Activated naive CD8-positive, alpha-beta T cell treated with anti-CD3 and anti-CD28 coated beads, Interleukin-2, amount 50 U/mL, for 24 hours (primary cell): ENCODE data around the gene HOMER2.
"Not testable (repeated sequence)": the region's sequence is repeated elsewhere in the genome, so short reads cannot be mapped to it uniquely, and the experiment has no call there.

Experiments used
- ATAC-seq: fragments of 150-1000 bp; cut with Tn5 transposase; one replicate; pipeline ENCODE4 v1.10.0; 2021
- DNase-seq: peaks from one replicate; pipeline ENCODE4 v3.0.0; 2021
- H3K27ac Mint-ChIP-seq: one replicate; pipeline ENCODE4 v1.8.0; 2021; ENCODE audit warnings: mild to moderate bottlenecking, mixed read lengths
- H3K27me3 Mint-ChIP-seq: one replicate; pipeline ENCODE4 v1.8.0; 2021; ENCODE audit warnings: mixed read lengths
- H3K36me3 Mint-ChIP-seq: one replicate; pipeline ENCODE4 v1.8.0; 2021; ENCODE audit warnings: low read depth, mixed read lengths
- H3K4me1 Mint-ChIP-seq: one replicate; pipeline ENCODE4 v1.8.0; 2021; ENCODE audit warnings: mixed read lengths
- H3K4me3 Mint-ChIP-seq: one replicate; pipeline ENCODE4 v1.8.0; 2021; ENCODE audit warnings: mild to moderate bottlenecking, moderate library complexity, mixed read lengths
- H3K9me3 Mint-ChIP-seq: one replicate; pipeline ENCODE4 v1.8.0; 2021; ENCODE audit warnings: mixed read lengths

The HOMER2 gene

GRCh38 chr15:82904574-82904973 is 47.9 kb downstream of the HOMER2 start:
- H3K27ac Mint-ChIP-seq: no peak overlapping the region
- peaks cover 2% of the 10 kb centered on the region for H3K4me1 Mint-ChIP-seq
- DNase-seq (no peak), ATAC-seq (no peak)
- peaks cover 8% of the 10 kb centered on the region for H3K36me3 Mint-ChIP-seq
- H3K9me3 Mint-ChIP-seq: peaks cover 30% of the 10 kb centered on the region
- H3K27me3 Mint-ChIP-seq: peaks cover 2% of the 10 kb centered on the region
- H3K4me3 Mint-ChIP-seq: no peak overlapping the region

- Mint-ChIP-seq H3K27ac (no peak overlapping the region), H3K4me1 (peaks cover 2% of the 10 kb centered on the region), H3K36me3 (no peaks in the 10 kb centered on the region), H3K9me3 (peaks cover 20% of the 10 kb centered on the region), H3K4me3 (no peak overlapping the region), H3K27me3 (peaks cover 2% of the 10 kb centered on the region)
- DNase-seq: no peak
- no peak for ATAC-seq
These were observed 49.0 kb downstream of the HOMER2 start for GRCh38 chr15:82903511-82903910.

DNA sequence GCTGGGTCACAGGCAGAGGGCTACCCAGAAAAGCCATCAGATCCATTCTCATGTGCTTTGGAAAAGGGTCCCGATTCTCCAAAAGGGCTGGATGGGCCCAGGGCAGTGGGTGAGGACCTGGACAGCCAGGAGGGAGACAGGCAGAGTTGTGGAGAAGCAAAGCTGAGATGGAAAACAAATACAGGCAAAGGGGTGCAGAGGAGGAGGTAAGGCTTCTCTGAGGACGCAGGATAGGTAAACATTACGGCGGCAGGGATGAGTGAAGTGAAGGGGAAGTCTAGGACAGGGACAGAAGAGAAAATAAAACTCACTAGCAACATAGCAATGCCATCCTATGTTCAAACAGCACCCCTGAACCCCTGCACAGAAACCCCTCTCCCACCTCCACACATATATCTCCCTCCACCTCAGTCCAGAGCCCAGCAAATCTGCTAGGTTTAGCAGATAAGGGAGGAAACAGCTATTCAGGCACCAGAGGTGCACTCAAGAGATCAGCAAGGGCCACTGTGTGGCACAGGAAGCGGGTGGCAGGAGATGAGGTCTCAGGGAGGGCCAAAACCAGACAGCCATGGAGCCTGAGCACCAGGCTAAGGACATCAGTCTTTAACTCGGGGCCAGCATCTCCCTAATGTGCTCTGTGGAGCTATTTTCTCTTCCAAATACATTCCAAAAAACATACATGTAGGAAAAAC is 51.3 kb downstream of the HOMER2 start:
- Mint-ChIP-seq H3K4me1 (peaks cover 2% of the 10 kb centered on the region), H3K27ac (no peak overlapping the region)
- ATAC-seq: no peak

DNA sequence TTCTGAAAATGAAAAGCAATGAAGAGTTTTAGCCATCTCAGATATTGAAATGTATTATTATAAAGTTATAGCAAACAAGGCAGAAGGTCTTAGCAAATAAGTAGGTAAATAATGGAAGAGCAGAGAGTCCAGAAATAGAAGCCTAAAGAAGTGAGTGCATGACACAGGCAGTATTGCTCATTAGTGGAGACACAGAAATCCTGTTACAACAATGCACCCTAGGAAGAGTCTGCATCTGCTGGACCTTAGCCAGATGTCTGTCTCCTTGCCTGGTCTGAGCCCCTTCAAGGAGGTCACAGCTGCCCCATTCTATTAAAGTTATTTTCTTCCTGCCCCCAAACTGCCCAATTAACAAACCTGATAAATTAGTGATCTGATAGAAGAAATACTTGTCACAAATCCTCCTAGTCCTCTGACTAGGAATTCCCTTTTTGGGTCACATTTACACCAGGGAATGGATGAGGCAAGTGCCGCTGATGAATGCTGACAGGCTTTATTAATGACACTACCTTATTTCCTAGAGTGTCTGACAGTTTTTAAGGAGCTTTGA is 51.9 kb downstream of the HOMER2 start:
- Mint-ChIP-seq H3K9me3 (no peaks in the 10 kb centered on the region), H3K36me3 (no peaks in the 10 kb centered on the region), H3K27ac (no peak overlapping the region), H3K27me3 (no peaks in the 10 kb centered on the region), H3K4me1 (peaks cover 2% of the 10 kb centered on the region), H3K4me3 (no peak overlapping the region)
- ATAC-seq (no peak), DNase-seq (no peak)

More for the DNA sequence above, 51.3 kb downstream of the HOMER2 start:
- H3K36me3 Mint-ChIP-seq: no peaks in the 10 kb centered on the region
- DNase-seq: no peak
- H3K9me3 Mint-ChIP-seq: no peaks in the 10 kb centered on the region
- no peaks in the 10 kb centered on the region for H3K27me3 Mint-ChIP-seq
- no peak overlapping the region for H3K4me3 Mint-ChIP-seq

DNA sequence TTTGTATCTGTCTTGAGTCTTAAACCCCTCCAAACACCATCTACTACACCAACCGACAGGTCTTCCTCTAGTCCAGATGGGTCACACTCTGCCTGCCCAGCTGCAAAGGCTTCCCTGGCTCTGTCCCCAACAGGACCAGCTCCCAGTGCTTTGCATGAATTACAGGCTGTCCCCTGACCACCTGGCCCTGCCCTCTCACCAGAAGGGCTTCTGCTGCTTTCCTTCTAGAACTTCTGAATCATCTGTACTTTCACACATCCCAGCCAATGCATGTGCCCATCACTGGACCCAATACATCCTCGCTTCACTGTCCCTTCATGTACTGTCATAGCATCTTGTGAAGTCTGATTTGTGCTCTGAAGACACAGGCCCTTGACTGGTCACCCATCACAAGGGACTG is 53.6 kb downstream of the HOMER2 start:
- H3K27me3 Mint-ChIP-seq: no peaks in the 10 kb centered on the region
- ATAC-seq (no peak), DNase-seq (no peak)
- H3K9me3 Mint-ChIP-seq: no peaks in the 10 kb centered on the region
- H3K4me1 Mint-ChIP-seq: no peaks in the 10 kb centered on the region
- no peaks in the 10 kb centered on the region for H3K36me3 Mint-ChIP-seq
- H3K27ac Mint-ChIP-seq: no peak overlapping the region
- H3K4me3 Mint-ChIP-seq: no peak overlapping the region

DNA sequence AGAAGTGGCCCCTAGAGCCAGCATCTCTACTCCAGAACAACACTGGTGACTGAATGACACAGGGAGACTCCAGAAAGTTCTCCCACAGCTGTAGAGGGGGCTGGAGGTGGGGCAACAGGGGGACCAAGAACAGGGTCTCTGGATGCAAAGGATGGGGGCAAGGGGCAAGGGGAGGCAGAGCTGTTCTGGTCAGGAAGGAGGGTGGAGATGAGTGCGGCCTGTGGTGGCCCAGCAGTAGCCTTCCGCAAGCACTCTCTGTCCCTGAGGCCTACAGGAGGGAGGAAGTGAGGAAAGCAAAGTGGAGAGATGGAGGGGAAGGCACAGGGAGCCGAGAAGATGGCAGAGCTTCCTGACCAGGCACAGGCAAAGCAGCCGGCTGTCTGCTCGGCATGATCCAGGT is 56.5 kb downstream of the HOMER2 start:
- Mint-ChIP-seq H3K4me1 (no peaks in the 10 kb centered on the region), H3K9me3 (no peaks in the 10 kb centered on the region), H3K36me3 (no peaks in the 10 kb centered on the region), H3K27me3 (no peaks in the 10 kb centered on the region), H3K27ac (no peak overlapping the region), H3K4me3 (no peak overlapping the region)
- ATAC-seq: no peak
- DNase-seq: no peak

- H3K4me3 Mint-ChIP-seq: no peak overlapping the region
- no peaks in the 10 kb centered on the region for H3K27me3 Mint-ChIP-seq
- DNase-seq (no peak), ATAC-seq (no peak)
- no peak overlapping the region for H3K27ac Mint-ChIP-seq
- H3K36me3 Mint-ChIP-seq: no peaks in the 10 kb centered on the region
- no peaks in the 10 kb centered on the region for H3K9me3 Mint-ChIP-seq
- no peaks in the 10 kb centered on the region for H3K4me1 Mint-ChIP-seq
These were observed 57.5 kb downstream of the HOMER2 start for GRCh38 chr15:82894971-82895520.

- H3K36me3 Mint-ChIP-seq, H3K27me3 Mint-ChIP-seq, ATAC-seq, H3K4me1 Mint-ChIP-seq, H3K4me3 Mint-ChIP-seq, H3K27ac Mint-ChIP-seq, DNase-seq, H3K9me3 Mint-ChIP-seq: not testable (repeated sequence)
These were observed 59.0 kb downstream of the HOMER2 start for GRCh38 chr15:82893473-82893872.

GRCh38 chr15:82892573-82892972 is 59.9 kb downstream of the HOMER2 start:
- ATAC-seq: no peak
- no peaks in the 10 kb centered on the region for H3K4me1 Mint-ChIP-seq
- H3K36me3 Mint-ChIP-seq: no peaks in the 10 kb centered on the region
- H3K27me3 Mint-ChIP-seq: no peaks in the 10 kb centered on the region
- H3K9me3 Mint-ChIP-seq: no peaks in the 10 kb centered on the region
- H3K4me3 Mint-ChIP-seq: no peak overlapping the region
- no peak for DNase-seq
- H3K27ac Mint-ChIP-seq: no peak overlapping the region

- DNase-seq: no peak
- H3K27ac Mint-ChIP-seq: no peak overlapping the region
- H3K4me3 Mint-ChIP-seq: no peak overlapping the region
- H3K4me1 Mint-ChIP-seq: no peaks in the 10 kb centered on the region
- H3K9me3 Mint-ChIP-seq: no peaks in the 10 kb centered on the region
- H3K27me3 Mint-ChIP-seq: no peaks in the 10 kb centered on the region
- ATAC-seq: no peak
- no peaks in the 10 kb centered on the region for H3K36me3 Mint-ChIP-seq
These were observed 61.5 kb downstream of the HOMER2 start for GRCh38 chr15:82890995-82891390.

- Mint-ChIP-seq H3K4me1 (no peaks in the 10 kb centered on the region), H3K4me3 (no peak overlapping the region), H3K27ac (no peak overlapping the region), H3K36me3 (no peaks in the 10 kb centered on the region), H3K9me3 (no peaks in the 10 kb centered on the region), H3K27me3 (no peaks in the 10 kb centered on the region)
- DNase-seq: no peak
- no peak for ATAC-seq
These were observed 62.1 kb downstream of the HOMER2 start for GRCh38 chr15:82890338-82890994.

- no peaks in the 10 kb centered on the region for H3K4me1 Mint-ChIP-seq
- H3K27ac Mint-ChIP-seq: no peak overlapping the region
- H3K4me3 Mint-ChIP-seq: no peak overlapping the region
- DNase-seq: no peak
- ATAC-seq: no peak
- H3K27me3 Mint-ChIP-seq: no peaks in the 10 kb centered on the region
- H3K36me3 Mint-ChIP-seq: no peaks in the 10 kb centered on the region
- H3K9me3 Mint-ChIP-seq: no peaks in the 10 kb centered on the region
These were observed 70.1 kb downstream of the HOMER2 start for GRCh38 chr15:82882273-82882928.

- DNase-seq: no peak
- H3K27ac Mint-ChIP-seq: no peak overlapping the region
- H3K4me3 Mint-ChIP-seq: no peak overlapping the region
- no peaks in the 10 kb centered on the region for H3K4me1 Mint-ChIP-seq
- H3K36me3 Mint-ChIP-seq: no peaks in the 10 kb centered on the region
- no peaks in the 10 kb centered on the region for H3K9me3 Mint-ChIP-seq
- no peak for ATAC-seq
- no peaks in the 10 kb centered on the region for H3K27me3 Mint-ChIP-seq
These were observed 70.8 kb downstream of the HOMER2 start for GRCh38 chr15:82881747-82882146.

GRCh38 chr15:82880704-82881103 is 71.8 kb downstream of the HOMER2 start:
- Mint-ChIP-seq H3K27ac (no peak overlapping the region), H3K4me3 (no peak overlapping the region), H3K9me3 (no peaks in the 10 kb centered on the region), H3K27me3 (no peaks in the 10 kb centered on the region), H3K4me1 (no peaks in the 10 kb centered on the region), H3K36me3 (no peaks in the 10 kb centered on the region)
- DNase-seq: no peak
- ATAC-seq: no peak

GRCh38 chr15:82878325-82878724 is 74.2 kb downstream of the HOMER2 start:
- Mint-ChIP-seq H3K27ac (no peak overlapping the region), H3K36me3 (no peaks in the 10 kb centered on the region), H3K27me3 (no peaks in the 10 kb centered on the region), H3K9me3 (no peaks in the 10 kb centered on the region), H3K4me3 (no peak overlapping the region), H3K4me1 (no peaks in the 10 kb centered on the region)
- ATAC-seq (no peak), DNase-seq (no peak)
